HuH-7 (cell line): ENCODE data around the gene AMDHD1.
A peak's percentile ranks its signal among the peaks of the same experiment; 100 is the strongest.

ENCODE experiments used
- DNase-seq: peaks from one replicate; pipeline ENCODE4 v3.0.0; 2011; ENCODE audit warnings: low spot score

The AMDHD1 gene, protein sequence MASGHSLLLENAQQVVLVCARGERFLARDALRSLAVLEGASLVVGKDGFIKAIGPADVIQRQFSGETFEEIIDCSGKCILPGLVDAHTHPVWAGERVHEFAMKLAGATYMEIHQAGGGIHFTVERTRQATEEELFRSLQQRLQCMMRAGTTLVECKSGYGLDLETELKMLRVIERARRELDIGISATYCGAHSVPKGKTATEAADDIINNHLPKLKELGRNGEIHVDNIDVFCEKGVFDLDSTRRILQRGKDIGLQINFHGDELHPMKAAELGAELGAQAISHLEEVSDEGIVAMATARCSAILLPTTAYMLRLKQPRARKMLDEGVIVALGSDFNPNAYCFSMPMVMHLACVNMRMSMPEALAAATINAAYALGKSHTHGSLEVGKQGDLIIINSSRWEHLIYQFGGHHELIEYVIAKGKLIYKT

DNA sequence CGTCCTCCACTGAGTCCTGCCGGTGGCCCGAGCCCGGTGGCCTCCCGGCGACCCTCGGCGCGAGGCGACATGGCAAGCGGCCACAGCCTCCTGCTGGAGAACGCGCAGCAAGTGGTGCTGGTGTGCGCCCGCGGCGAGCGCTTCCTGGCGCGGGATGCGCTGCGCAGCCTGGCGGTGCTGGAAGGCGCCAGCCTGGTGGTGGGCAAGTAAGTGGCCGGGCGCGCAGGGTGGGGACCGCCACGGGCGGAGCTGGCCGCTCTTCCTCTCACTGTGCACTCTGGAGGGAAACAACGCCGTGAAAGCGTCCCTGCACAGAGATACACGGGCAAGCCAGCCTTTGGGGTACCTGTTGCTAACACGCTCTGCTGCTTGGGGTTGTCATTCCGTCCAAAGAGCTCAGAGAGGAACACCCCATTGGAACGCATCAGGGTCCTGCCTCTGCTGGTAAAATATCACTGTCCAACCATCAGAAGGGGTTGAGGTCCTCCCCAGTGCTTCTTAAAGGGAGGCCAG is at the start of gene AMDHD1:
TSS of gene AMDHD1 (plus strand) at position 2 of the 513 bp plus-strand sequence. CDS start at position 70, 68 bp downstream.
- DNase-seq, result peak; percentile 59

- DNase-seq, result no peak
Observed at GRCh38 chr12:95896846-95897245, 46.3 kb upstream of the AMDHD1 start.

- DNase-seq, result no peak
Observed at GRCh38 chr12:95898081-95898480, 45.0 kb upstream of the AMDHD1 start.

GRCh38 chr12:95908573-95908972 is 34.6 kb upstream of the AMDHD1 start:
- DNase-seq, result no peak

DNA sequence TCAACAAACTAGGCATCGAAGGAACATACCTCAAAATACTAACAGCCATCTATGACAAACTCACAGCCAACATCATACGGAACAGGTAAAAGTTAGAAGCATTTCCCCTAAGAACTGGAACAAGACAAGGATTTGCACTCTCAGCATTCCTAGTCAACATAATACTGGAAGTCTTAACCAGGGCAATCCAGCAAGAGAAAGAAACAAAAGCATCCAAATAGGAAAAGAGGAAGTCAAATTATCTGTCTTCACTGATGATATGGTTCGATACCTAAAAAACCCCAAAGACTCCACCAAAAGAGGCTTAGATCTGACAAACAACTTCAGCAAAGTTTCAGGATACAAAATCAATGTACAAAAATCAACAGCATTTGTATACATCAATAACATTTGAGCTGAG is 33.3 kb upstream of the AMDHD1 start:
- no peak for DNase-seq

DNA sequence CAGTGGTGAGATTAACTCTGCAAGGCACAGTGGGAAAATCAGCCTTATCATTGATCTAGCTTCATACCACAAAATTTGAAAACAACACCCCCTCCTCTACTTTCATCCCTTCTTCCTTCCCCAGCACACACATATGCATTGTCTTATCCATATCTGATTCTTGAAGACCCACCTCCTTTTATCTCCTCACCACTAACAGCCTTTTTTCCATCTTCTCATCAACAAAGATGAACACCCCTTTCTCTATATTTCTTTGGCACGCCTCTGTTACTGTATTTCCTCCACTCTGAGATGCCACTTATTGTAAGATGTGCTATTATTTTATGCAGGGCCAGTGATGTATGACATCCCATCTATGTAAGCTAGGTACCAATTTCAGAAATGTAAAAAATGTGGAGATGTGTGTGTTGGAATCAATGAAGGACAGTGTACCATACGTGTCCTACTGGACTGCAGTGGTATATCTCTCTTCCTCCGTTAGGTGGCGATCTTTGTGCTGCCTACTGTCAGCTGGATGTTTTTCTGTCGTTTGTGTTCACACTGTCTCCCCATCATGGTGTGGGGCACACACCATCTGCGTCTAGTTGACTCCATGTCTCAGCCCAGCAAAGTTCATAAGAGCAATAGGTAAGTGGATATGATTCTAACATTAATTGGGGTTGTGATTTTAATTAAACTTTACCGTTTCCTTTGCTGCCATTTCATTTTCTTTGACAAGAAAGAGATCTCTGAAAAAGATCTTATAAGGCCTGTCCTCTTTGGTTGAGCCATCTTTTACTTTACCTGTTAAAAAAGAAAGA is 24.7 kb upstream of the AMDHD1 start:
- DNase-seq, result peak; percentile 52

- no peak for DNase-seq
Observed at GRCh38 chr12:95919110-95919509, 24.0 kb upstream of the AMDHD1 start.

DNA sequence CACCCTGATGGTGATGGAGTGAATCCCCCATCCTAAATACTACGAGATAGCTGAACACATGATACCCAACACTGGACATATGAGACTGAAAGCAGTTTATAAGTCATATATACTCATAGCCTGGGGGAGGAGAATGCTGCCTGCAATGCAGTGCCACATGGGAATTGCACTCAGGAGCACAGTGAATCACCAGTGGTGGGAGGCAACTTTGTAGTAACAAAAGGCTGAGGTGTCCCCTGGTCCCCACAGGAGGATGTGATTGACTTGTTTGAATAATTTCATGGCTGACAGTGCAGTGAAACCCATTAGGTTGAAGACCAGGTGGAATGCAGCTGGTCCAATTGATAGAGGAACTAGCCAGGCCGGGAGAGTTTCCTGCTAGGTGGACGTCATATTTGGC is 20.9 kb upstream of the AMDHD1 start:
- DNase-seq, result no peak

DNA sequence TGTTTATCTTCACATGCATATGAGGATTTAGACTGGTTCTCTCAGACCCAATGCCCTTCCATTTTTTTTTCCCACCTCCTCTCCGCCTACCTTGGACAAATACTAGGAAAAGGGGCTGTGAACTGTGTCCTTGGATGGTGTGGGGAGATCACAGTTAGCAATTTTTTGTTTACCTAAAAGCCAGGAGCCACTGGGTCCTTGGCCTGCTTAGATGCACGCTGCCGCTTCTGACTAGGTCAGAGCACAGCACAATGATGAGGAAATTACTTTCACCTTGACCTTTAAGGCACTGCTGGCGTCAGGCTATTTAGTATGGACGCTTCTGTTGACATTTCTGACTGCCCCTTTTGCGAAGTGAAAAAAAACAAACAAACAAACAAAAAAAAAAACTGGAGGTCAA is 2.6 kb upstream of the AMDHD1 start:
- peak; percentile 52 for DNase-seq

GRCh38 chr12:95942101-95942523 is 1.0 kb upstream of the AMDHD1 start:
- no peak for DNase-seq

DNA sequence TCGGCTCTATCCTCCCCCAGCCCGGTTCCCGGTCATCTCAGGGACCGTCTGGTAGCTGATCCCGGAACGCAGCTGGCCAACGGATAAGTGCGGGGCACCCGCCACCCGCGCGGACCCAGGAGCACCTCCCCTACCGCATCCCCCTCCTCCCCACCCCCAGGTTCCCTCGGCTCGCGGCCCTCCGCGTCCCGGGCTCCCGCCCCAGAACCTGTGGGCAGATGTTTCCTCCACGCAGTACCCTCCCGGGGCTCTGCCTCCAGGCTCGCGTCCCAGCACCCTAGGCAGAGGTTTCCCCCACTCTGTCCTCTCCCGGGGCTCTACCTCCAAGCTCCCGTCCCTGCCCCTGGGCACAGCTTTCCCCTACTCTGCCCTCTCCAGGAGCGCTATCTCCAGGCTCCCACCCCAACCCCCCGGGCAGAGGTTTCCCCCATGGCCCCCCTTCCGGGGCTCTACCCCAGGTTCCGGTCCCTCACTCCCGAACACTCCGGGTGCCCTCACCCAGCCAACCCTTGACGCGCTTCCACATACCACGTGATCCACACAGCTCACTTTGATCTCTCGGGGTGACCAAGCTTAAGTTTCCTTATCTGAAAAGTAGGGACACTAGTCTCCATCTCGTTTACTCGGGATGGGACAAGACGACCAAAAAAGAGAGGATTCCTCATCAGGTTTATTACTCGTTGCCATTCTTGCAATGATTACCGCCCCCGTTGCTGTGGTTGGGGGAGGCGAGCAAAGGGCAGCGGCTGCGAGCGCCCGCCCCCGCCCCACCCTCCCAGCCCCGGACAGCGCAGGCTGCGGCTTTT is 404 bp upstream of the AMDHD1 start, which contains the start of gene CCDC38:
TSS of gene CCDC38 (minus strand) at position 91 of the 806 bp plus-strand sequence. CDS start 6,105 bp downstream, outside the sequence.
- peak; percentile 96 for DNase-seq

GRCh38 chr12:95944108-95944704 is 1.1 kb downstream of the AMDHD1 start:
- DNase-seq, result no peak

DNA sequence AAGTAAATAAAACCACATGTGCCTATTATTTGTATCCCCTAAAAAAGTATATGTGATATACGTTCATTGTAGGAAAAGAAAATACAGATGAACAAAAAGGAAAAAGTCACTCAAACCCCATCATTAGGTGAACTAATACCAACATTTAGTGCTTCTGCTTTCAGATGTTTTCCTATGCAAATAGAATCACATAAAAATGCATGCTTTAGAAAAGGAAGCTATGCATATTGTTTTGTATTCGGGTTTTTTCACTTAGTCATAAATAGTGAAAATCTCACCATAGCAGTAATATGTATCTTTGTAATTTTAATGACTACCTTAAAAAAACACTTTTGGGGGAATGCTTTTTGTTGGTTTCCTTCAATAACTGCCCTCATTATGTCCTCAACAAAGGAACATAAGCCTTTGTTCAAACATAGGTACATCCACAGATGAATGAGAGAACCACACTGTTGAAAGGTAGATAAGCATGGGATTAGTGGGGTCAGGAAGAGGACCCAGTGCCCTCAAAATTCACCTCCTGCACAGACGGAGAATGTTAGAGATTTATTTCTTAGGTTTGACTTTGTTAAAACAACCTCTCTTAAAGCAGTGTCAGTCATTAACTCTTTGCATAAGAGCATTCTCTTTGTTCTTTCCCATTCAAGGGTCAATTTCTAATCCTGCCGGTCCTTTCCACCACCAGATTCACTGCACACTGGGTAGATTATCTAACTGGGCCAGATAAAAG is 6.5 kb downstream of the AMDHD1 start:
- no peak for DNase-seq

DNA sequence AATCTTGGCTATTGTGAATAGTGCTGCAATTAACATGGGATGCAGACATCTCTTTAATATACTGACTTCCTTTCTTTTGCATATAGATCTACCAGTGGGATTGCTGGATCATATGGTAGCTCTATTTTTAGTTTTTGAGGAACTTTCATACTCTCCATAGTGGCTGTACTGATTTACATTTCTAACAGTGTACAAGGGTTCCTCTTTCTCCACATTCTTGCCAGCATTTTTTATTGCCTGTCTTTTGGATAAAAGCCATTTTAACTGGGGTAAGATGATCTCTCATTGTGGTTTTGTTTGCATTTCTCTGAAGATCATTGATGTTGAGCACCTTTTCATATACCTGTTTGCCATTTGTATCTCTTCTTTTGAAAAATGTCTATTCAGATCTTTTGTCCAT is 8.4 kb downstream of the AMDHD1 start:
- no peak for DNase-seq

GRCh38 chr12:95953000-95953399 is 9.9 kb downstream of the AMDHD1 start:
- DNase-seq, result no peak

DNA sequence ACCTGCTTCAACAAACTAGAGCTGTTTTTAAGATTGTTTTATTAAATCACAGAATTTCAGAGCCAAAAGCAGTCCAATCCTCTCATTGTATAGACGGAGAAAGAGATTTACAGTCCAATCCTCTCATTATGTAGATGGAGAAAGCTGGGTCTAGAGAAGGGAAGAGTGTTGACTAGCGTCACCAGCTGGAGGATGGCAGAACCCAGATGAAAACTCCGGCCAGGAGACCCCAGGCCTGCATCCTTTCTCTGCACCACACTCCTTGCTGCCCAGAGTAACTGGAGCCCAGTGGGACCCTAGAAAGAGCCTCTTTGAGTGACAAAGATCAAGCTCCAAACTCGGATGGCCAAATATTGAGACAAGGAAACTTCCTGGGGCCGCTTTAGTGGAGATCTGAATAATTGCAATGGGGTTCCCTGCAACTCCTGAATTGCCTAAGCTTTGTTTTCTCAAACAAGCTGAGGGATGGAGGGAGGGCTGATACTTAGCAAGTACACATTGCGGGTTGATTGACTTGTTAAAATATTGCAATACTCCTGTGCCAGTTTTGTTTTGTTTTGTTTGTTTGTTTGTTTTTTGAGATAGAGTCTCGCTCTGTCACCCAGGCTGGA is 12.5 kb downstream of the AMDHD1 start:
- no peak for DNase-seq

GRCh38 chr12:95956557-95957145 is 13.5 kb downstream of the AMDHD1 start:
- no peak for DNase-seq

GRCh38 chr12:95959107-95959506 is 16.0 kb downstream of the AMDHD1 start:
- DNase-seq, result peak; percentile 48

- no peak for DNase-seq
Observed at GRCh38 chr12:95960241-95960640, 17.1 kb downstream of the AMDHD1 start.

- DNase-seq, result no peak
Observed at GRCh38 chr12:95962222-95962621, 19.1 kb downstream of the AMDHD1 start.
